AG09319 (cell line): ENCODE measurements around the gene ARHGEF28.
A peak's percentile ranks its signal among the peaks of the same experiment; 100 is the strongest.

Experiments
- DNase-seq: peaks from one replicate; pipeline ENCODE4 v3.0.0-alpha.2; 2010; ENCODE audit warnings: low read depth; ENCODE audit errors: extremely low read depth
- TF ChIP-seq, protein P1 (sequence below): IDR thresholded peaks from 2 replicates; pipeline ENCODE4 v1.5.1; 2011; ENCODE audit warnings: low read depth, mild to moderate bottlenecking, inconsistent platforms, low read length, moderate library complexity

ARHGEF28 gene

DNA sequence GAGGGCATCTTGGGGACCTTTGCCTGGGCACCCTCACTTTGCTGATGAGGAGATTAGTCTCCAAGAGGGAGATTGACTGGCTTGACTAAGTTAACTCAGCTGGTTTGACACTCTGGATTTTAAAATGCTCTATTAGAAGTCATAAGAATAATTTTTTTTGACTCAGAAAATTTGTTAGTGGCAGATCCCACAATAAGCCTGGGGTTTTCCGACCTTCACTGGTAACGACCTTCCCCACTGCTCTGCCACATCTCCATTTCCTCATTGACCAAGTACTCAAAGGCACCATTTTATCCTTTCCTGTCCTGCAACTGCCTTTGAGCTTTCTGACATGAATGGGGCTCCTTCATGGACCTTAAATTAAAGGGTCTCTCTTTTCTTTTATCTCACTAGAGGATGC, 67.0 kb downstream of the ARHGEF28 start:
- no peak for DNase-seq
- TF ChIP-seq, protein P1, sequence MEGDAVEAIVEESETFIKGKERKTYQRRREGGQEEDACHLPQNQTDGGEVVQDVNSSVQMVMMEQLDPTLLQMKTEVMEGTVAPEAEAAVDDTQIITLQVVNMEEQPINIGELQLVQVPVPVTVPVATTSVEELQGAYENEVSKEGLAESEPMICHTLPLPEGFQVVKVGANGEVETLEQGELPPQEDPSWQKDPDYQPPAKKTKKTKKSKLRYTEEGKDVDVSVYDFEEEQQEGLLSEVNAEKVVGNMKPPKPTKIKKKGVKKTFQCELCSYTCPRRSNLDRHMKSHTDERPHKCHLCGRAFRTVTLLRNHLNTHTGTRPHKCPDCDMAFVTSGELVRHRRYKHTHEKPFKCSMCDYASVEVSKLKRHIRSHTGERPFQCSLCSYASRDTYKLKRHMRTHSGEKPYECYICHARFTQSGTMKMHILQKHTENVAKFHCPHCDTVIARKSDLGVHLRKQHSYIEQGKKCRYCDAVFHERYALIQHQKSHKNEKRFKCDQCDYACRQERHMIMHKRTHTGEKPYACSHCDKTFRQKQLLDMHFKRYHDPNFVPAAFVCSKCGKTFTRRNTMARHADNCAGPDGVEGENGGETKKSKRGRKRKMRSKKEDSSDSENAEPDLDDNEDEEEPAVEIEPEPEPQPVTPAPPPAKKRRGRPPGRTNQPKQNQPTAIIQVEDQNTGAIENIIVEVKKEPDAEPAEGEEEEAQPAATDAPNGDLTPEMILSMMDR, result no peak

DNA sequence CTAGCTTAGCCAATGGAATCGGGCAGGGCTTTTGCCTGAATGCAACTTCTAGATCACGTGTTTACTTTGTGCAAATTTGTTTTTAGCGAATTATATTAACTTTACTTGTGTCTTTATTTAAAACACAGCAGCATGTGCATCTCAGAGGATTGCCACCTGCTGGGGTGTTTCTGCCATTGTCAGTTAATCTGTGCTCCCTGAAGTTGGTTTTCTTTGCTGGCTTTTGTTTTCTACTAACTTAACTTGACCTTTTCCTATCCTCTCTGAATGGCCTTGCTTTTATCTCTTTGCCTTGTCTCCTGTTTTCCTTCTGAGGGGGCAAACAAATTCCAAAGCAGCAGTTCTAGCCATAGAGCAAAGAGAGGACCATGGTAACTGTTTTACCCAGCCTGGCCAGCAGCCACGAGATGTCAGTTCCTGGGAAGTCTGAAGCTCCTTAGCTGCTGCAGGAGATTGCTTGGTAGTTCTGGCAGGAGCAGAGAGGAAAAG, 67.6 kb downstream of the ARHGEF28 start:
- no peak for DNase-seq

DNA sequence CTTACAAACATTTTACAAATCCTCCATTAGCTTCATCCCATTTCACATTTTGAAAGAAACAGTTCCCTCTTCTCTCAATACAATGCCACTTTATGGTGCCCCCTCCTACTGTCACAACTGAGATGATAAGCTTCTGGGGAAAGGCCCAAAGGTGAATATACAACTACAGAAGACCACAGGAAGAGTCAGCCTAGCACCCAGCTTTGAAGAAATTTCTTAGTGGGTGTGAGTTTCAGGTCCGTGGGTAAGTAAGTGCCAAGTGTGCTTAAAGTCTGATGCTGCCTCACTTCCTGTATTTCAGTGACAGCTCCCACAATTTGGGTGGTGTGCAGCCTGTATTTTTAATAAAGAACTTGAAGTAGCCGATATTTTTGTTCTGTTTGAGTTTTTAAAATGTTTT, 68.1 kb downstream of the ARHGEF28 start:
- TF ChIP-seq, protein P1, result no peak
- DNase-seq, result no peak

More for the DNA sequence above, 67.6 kb downstream of the ARHGEF28 start:
- TF ChIP-seq, protein P1, result peak; percentile 58

DNA sequence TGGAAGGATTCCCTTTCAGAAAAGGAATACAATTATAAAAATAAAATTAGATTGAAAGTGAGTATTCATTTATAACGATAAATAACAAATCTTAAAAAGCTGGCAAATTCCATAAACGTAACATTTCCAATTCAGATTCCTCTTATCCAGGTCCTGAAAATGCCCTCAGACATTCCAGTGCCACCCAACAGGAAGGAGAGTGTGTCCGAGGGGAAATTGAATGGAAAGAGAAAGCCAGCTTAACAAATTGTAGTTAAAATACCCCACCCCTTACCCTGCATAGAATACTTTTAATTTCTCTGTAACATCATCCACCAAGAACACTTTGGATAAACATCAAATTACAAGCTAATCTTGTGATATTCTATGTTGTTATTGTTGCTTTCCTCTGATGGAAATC, 72.0 kb downstream of the ARHGEF28 start:
- no peak for DNase-seq
- TF ChIP-seq, protein P1, result no peak

DNA sequence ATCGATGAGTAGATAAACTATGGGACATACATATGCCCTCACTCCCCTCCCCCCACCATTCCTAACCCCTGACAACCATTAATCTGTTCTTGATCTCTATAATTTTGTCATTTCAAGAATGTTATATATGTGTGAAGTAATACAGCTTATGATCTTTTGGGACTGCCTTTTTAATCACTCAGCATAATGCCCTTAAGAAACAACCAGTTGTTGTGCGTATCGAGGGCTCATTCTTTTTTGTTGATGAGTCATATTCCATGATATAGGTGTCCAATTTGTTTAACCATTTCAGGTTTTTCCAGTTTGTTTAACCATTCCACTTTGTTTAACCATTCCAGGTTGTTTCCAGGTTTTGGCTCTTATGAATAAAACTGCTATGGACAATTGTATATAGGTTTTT, 75.6 kb downstream of the ARHGEF28 start:
- TF ChIP-seq, protein P1, result no peak
- no peak for DNase-seq

DNA sequence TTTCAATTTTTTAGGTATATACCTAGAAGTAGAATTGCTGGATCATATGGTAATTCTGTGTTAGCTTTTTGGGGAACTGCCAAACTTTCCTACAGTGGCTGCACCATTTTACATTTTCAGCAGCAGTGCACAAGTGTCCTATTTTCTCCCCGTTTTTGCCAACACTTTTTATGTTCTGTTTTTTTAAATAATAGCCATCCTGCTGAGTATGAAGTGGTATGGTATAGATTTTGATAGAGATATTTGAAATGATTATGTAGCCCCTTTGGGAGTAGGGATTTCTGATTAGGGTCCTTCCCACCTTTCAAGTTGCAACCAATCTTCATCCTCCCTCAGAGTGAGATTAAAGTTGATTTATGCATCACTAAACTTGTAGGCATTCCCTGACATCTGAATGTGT, 76.5 kb downstream of the ARHGEF28 start:
- DNase-seq, result no peak
- TF ChIP-seq, protein P1, result no peak

DNA sequence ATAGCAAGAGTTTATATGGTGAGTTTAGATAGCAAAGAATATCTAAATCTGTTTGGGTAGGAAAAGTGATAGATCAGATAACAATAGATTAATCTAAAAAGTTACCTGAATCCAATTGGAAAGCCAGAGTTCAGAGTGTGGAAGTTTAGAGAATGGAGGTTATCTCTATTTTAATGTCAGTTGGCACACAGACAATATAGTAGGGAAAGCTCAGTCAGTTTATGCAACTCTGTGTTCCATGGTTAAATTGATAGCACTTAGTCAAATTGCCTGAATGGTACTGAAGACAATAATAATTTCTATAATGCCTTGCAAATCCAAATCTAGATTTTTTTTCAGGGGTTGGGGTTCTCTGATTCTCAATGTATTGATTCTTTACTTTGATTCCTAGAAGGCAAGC, 77.0 kb downstream of the ARHGEF28 start:
- DNase-seq, result no peak
- TF ChIP-seq, protein P1, result no peak
